Stimulated activated CD4-positive, alpha-beta T cell treated with anti-CD3 and anti-CD28 coated beads, Interleukin-4, amount 100 ng/mL, for 4 hours (primary cell): ENCODE measurements around the gene GTF2A1.
"Not testable (repeated sequence)": the region's sequence is repeated elsewhere in the genome, so short reads cannot be mapped to it uniquely, and the experiment has no call there.

ENCODE experiments used
- DNase-seq, 2 experiments: peaks; one replicate each; pipeline ENCODE4 v3.0.0-alpha.2; 2020

The GTF2A1 gene

DNA sequence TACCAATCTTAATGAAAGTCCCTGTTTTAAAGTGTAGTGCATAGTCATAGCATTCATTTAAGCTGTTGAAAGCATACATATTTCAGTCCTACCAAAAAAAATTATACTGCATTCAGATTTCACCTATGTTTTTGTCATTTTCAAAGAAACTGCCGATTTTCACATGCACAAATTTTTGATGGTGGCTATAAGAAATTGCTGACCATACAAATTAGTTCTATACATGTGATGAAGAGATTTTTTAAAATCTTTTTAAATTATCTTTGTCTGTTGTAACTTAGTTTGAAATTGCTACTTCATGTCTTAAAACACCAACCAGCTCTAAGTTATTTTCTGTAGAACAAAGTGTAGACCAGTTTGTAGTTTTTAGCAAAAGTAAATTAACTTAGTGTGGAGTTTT lies 3.5 kb upstream of the GTF2A1 start:
- DNase-seq, result no peak

DNA sequence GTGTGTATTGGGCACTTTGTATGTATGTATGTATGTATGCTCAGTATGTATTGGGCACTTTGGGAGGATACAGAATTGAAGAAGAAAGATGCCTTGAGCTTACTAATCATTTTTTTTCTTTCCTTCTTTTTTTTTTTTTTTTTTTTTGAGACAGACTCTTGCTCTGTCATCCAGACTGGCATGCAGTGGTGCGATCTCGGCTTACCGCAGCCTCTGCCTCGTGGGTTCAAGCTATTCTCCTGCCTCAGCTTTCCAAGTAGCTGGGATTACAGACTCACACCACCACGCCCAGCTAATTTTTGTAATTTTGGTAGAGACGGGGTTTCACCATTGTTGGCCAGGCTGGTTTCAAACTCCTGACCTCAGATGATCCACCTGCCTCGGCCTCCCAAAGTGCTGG lies 3.0 kb upstream of the GTF2A1 start:
- not testable (repeated sequence) for DNase-seq

GRCh38 chr14:81222691-81223090 lies 1.9 kb upstream of the GTF2A1 start:
- DNase-seq, result no peak

DNA sequence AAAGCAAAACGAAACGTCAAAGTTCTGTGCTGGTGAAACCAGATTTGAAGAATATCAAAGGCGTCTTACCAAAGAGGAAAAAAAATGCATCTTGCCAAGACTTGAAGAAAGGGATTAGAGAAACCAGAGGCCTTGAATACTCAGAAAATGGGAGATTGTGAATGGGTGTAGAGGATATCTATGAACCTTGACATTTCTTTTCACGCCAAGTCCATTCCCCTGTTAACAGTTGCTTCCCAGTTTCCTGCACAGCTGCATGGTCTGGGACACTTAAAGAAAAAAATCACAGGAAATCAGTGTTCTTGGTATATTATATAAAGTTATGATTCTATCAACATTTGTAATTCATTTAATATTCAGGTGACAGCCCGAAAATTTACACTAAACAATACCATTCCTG lies 1.4 kb upstream of the GTF2A1 start:
- DNase-seq, result no peak

DNA sequence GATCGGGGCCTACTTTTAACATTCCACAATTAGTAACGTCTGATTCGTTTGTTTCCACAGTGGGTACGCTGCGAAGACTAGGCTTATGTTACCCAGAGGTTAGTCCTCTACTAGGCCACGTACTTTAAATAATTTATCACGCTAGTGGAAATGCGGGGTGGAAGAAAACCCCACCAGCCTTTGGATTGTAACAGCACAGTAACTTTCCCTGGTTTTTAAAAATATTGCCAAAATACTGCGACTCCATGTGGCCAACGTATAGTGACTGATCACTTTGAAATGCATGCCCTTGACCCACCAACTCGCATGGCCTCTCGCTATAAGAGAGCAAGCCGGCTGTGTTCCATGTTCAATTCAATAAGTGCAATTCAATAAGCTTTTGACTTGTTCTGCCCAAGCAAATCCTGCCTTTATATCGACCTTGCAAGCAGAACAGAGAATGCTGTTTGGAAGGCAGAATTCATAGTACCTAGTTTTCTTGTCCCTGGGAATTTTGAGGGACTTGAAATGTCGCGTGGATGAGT lies 882 bp upstream of the GTF2A1 start:
- DNase-seq, result no peak

GRCh38 chr14:81220580-81220829 lies 254 bp downstream of the GTF2A1 start:
- DNase-seq, result no peak

GRCh38 chr14:81219759-81220579 lies 790 bp downstream of the GTF2A1 start:
- DNase-seq, result peak; percentile 12 to 42

DNA sequence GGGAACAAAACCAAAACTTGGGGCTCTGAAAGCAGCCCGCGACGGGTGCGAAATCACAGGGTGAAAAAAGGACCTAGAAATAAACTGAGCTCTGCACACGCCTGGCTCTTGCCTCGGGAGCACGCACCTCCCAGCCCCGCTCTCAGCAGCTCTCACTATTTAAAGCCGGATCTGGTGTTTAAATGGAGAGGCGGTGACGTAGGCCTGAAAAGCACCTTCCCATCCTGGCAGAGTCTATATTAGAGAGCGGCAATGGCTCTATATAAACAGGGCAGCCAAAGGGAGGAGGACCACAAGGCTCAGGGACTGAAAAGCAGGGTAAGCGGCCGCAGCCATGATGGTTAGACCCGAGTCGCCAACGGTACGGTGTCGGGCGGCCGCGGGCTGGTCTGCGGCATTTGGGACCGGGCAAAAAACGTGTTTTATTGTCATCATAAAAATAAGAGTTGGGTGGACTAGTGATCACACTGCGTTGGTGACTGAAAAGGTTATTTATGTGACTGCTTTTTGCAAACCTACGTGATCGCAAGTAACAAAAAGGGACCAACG lies 1.5 kb downstream of the GTF2A1 start:
- DNase-seq, result peak; percentile 68 to 82

DNA sequence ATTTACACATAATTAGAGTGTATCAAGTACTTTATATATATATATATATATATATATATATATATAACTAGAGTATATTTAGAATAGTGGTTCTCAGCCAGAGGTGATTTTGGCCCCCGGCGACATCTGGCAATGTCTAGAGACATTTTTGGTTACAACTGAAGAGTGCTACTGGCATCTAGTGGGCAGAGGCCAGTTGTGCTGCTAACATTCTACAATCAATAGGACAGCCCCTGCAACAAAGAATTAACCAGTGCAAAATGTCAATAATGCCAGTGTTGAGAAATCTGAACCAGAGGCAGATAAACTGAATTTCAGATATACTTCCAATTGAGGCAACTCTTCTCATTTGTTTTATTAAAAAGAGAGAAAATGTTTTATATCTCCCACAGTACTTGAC lies 8.9 kb downstream of the GTF2A1 start:
- DNase-seq, result peak; percentile 9 to 13

- no peak for DNase-seq
Observed at GRCh38 chr14:81209167-81209836, 11.5 kb downstream of the GTF2A1 start.

DNA sequence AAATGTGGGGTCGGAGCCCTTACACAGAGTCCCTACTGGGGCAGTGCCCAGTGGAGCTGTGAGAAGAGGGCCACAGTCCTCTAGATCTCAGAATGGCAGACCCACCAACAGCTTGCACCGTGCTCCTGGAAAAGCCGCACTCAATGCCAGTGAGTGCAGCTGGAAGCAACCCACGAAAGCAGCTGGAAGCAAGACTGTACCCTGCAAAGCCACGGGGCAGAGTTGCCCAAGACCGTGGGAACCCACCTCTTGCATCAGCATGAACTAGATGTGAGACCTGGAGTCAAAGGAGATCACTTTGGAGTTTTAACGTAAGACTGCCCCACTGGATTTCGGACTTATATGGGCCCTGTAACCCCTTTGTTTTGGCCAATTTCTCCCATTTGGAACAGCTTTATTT lies 12.3 kb downstream of the GTF2A1 start:
- DNase-seq, result no peak

- DNase-seq, result no peak
Observed at GRCh38 chr14:81206115-81206514, 14.6 kb downstream of the GTF2A1 start.

GRCh38 chr14:81205639-81206038 lies 15.1 kb downstream of the GTF2A1 start:
- DNase-seq, result no peak

DNA sequence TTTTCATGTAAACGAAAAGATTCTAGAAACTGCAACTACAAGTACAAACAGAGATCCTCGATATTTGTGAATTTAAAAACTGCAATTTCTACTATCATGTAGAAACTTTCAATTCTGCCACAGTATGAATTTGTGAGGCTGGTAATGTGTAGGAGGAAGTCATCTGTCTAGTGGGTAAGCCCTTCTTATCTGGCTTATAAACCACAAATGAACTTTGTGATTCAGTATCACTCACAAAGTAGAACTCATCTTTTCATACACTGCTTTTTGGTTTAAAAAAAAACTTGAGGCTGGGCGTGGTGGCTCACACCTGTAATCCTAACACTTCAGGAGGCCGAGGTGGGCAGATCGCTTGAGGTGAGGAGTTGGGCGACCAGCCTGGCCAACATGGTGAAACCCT lies 20.7 kb downstream of the GTF2A1 start:
- DNase-seq, result no peak

GRCh38 chr14:81199084-81199483 lies 21.7 kb downstream of the GTF2A1 start:
- no peak for DNase-seq

DNA sequence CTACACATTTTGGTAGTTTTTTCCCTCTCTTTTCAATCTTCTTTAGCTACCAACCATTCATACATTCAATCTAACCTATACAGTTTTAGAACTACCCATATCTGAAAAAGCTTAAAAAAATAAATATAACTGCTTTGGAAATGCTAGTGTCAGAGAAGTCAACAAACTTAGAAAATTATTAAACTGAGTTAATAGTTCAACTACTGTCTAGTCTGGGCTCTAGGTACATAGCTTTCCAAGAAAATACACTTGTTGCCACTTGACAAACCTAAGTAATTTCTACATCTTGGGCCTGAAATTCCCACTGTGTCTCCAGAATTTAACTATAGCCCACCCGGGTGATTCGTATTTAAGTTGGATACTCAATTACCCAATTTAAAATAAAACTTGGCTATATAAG lies 22.1 kb downstream of the GTF2A1 start:
- no peak for DNase-seq

- no peak for DNase-seq
Observed at GRCh38 chr14:81193924-81194633, 26.7 kb downstream of the GTF2A1 start.

GRCh38 chr14:81192594-81192993 lies 28.2 kb downstream of the GTF2A1 start:
- DNase-seq, result no peak

GRCh38 chr14:81187832-81188522 lies 32.8 kb downstream of the GTF2A1 start:
- DNase-seq, result no peak

- no peak for DNase-seq
Observed at GRCh38 chr14:81179631-81180030, 41.1 kb downstream of the GTF2A1 start.

- no peak for DNase-seq
Observed at GRCh38 chr14:81178063-81178462, 42.7 kb downstream of the GTF2A1 start.

GRCh38 chr14:81177225-81177624 lies 43.5 kb downstream of the GTF2A1 start:
- no peak for DNase-seq

GRCh38 chr14:81176241-81176640 lies 44.5 kb downstream of the GTF2A1 start:
- no peak for DNase-seq
